Ishikawa (cell line): ENCODE data around the gene MAD1L1.
A peak's percentile ranks its signal among the peaks of the same experiment; 100 is the strongest.

Experiments used
- CEBPB ChIP-seq: IDR thresholded peaks from 2 replicates; pipeline ENCODE4 v1.6.1; 2012
- CREB1 ChIP-seq: IDR thresholded peaks from 2 replicates; pipeline ENCODE4 v1.6.1; 2012; ENCODE audit warnings: low read depth
- EGR1 ChIP-seq: IDR thresholded peaks from 2 replicates; pipeline ENCODE4 v1.6.1; 2012
- EP300 ChIP-seq: IDR thresholded peaks from 2 replicates; pipeline ENCODE4 v1.6.1; 2012; ENCODE audit warnings: borderline replicate concordance
- FOXM1 ChIP-seq: IDR thresholded peaks from 2 replicates; pipeline ENCODE4 v1.6.1; 2012; ENCODE audit warnings: low read depth, borderline replicate concordance
- MAX ChIP-seq: IDR thresholded peaks from 2 replicates; pipeline ENCODE4 v1.6.1; 2012
- NFIC ChIP-seq: IDR thresholded peaks from 2 replicates; pipeline ENCODE4 v1.6.1; 2012
- RAD21 ChIP-seq: IDR thresholded peaks from 2 replicates; pipeline ENCODE4 v1.6.1; 2012; ENCODE audit warnings: low read depth
- REST ChIP-seq: IDR thresholded peaks from 2 replicates; pipeline ENCODE4 v1.6.1; 2012; ENCODE audit warnings: low read depth, mild to moderate bottlenecking
- TCF12 ChIP-seq: IDR thresholded peaks from 2 replicates; pipeline ENCODE4 v1.6.1; 2012; ENCODE audit warnings: low read depth
- TEAD4 ChIP-seq: IDR thresholded peaks from 2 replicates; pipeline ENCODE4 v1.6.1; 2012
- YY1 ChIP-seq: IDR thresholded peaks from 2 replicates; pipeline ENCODE4 v1.6.1; 2012; ENCODE audit warnings: low read depth
- ZBTB7A ChIP-seq: IDR thresholded peaks from 2 replicates; pipeline ENCODE4 v1.6.1; 2012; ENCODE audit warnings: low read depth

The MAD1L1 gene

GRCh38 chr7:2209146-2209960 is 23.4 kb downstream of the MAD1L1 start:
- TF ChIP-seq CREB1 (no peak), TCF12 (no peak), RAD21 (peak; percentile 69), REST (no peak), EP300 (no peak), MAX (no peak), TEAD4 (no peak), YY1 (no peak)

- TF ChIP-seq ZBTB7A (no peak), MAX (no peak), CREB1 (no peak), NFIC (no peak), EP300 (no peak), TEAD4 (no peak), RAD21 (no peak), CEBPB (no peak), REST (no peak)
These were observed 24.0 kb downstream of the MAD1L1 start for GRCh38 chr7:2208712-2209111.

GRCh38 chr7:2205036-2205780 is 27.5 kb downstream of the MAD1L1 start:
- no peak for TF ChIP-seq CEBPB

- TF ChIP-seq REST: no peak
- TF ChIP-seq MAX: no peak
- TF ChIP-seq TCF12: no peak
- no peak for TF ChIP-seq EP300
- TF ChIP-seq CEBPB: no peak
These were observed 28.3 kb downstream of the MAD1L1 start for GRCh38 chr7:2204446-2204845.

- TF ChIP-seq ZBTB7A: no peak
- no peak for TF ChIP-seq FOXM1
- no peak for TF ChIP-seq YY1
- no peak for TF ChIP-seq CREB1
- no peak for TF ChIP-seq NFIC
- no peak for TF ChIP-seq CEBPB
- TF ChIP-seq TEAD4: no peak
- TF ChIP-seq TCF12: no peak
- no peak for TF ChIP-seq EGR1
- TF ChIP-seq EP300: no peak
- TF ChIP-seq MAX: no peak
- TF ChIP-seq RAD21: no peak
- no peak for TF ChIP-seq REST
These were observed 28.9 kb downstream of the MAD1L1 start for GRCh38 chr7:2203766-2204300.
